ENCODE results near the gene OCEL1.

The OCEL1 gene

DNA sequence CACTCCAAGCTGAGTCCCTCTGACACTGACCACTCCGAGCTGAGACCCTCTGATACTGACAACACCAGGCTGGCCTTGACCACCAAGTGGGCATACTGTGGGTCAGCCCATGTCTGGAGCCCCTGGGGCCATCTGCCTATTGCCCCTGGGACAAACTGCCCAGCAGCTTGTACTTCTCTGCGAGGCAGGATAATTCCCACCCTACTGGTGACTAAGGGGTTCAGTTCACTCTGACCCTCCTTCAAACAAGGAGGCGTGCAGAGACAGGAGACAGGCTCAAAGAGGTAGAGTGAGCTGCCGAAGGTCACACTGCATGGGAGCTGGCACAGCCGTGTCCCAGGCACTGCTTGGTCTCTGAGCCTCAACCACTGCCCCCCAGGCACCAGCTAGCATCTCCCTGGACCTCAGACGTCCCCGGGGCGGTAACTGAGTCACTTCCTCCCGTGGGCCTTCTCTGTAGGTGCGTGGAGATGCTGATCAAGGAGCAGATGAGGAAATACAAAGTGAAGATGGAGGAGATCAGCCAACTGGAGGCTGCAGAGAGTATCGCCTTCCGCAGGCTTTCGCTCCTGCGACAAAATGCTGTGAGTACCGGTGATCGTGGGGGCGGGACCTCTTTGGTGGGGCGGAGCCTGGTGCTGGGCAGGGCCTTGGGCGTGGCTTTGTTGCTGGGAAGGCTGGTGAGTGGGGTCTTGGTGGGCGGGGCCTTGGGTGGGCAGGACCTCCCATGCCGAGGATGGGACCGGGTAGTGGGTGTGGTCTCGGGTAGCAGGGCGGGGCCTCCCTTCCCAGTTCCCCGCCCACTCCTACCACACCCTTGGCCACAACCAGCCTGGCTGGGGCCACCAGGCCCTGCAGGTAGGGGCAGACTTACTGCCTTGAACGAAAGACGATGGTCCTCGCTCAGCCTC, 16.6 kb upstream of the OCEL1 start:
- TF ChIP-seq, protein P1, sequence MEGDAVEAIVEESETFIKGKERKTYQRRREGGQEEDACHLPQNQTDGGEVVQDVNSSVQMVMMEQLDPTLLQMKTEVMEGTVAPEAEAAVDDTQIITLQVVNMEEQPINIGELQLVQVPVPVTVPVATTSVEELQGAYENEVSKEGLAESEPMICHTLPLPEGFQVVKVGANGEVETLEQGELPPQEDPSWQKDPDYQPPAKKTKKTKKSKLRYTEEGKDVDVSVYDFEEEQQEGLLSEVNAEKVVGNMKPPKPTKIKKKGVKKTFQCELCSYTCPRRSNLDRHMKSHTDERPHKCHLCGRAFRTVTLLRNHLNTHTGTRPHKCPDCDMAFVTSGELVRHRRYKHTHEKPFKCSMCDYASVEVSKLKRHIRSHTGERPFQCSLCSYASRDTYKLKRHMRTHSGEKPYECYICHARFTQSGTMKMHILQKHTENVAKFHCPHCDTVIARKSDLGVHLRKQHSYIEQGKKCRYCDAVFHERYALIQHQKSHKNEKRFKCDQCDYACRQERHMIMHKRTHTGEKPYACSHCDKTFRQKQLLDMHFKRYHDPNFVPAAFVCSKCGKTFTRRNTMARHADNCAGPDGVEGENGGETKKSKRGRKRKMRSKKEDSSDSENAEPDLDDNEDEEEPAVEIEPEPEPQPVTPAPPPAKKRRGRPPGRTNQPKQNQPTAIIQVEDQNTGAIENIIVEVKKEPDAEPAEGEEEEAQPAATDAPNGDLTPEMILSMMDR (IDR thresholded peaks at IDR 0.05; ENCODE audit: low read depth, low read length, missing control alignments), result no peak
- DNase-seq (ENCODE audit: extremely low read depth, low read depth), result no peak
- no peak overlapping the region for H3K4me3 ChIP-seq (replicated peaks; ENCODE audit: low read depth, low read length)

DNA sequence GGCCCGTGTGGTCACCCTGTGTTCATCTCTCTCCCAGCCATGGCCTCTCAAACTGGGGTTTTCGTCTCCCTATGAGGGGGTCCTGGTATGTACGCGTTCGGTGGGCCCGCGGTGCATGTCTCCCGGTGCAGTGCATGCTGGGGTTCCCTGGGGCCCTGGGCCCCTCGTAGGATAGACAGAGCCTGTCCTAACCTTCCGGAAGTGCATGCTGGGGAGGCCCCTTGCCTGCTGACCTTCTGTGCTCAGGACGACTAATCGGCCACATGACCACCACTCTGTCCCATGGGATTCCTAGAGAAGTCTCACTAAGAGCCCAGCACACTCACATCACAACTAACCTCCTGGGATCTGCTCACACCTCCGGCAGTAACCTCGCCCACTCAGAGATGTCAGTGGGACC, 15.7 kb upstream of the OCEL1 start:
- TF ChIP-seq, protein P1 (IDR thresholded peaks at IDR 0.05; ENCODE audit: low read depth, low read length, missing control alignments), result no peak
- DNase-seq (ENCODE audit: extremely low read depth, low read depth), result no peak
- H3K4me3 ChIP-seq (replicated peaks; ENCODE audit: low read depth, low read length), result no peak overlapping the region

DNA sequence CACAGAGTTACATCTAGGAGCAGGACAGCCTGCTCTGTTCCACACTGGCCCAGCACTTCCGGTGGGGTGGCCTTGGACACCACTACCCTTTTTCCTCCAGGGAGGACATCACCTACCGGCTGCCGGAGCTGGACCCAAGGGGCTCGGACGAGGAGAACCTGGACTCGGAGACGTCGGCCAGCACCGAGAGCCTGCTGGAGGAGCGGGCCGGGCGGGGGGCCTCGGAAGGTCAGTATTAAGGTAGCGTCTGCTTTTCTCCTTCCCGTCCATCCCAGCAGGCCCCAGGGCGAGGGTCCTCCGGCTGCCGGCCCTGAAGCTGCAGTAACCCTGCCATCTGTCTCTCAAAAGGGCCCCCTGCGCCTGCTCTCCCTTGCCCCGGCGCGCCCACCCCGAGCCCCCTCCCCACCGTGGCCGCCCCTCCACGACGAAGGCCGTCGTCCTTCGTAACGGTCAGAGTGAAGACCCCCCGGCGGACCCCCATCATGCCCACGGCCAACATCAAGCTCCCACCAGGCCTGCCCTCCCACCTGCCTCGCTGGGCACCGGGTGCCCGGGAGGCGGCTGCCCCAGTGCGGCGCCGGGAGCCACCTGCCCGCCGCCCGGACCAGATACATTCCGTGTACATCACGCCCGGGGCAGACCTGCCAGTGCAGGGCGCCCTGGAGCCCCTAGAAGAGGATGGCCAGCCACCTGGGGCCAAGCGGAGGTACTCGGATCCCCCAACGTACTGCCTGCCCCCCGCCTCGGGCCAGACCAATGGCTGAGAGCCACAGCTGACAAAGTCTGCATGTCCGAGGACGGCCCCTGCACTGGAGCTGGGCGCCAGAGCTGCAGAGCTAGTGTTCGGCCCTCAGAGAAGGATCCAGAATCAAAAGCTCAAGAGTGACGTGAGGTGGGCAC, 14.2 kb upstream of the OCEL1 start:
- no peak overlapping the region for H3K4me3 ChIP-seq (replicated peaks; ENCODE audit: low read depth, low read length)
- DNase-seq (ENCODE audit: extremely low read depth, low read depth), result no peak
- TF ChIP-seq, protein P1 (IDR thresholded peaks at IDR 0.05; ENCODE audit: low read depth, low read length, missing control alignments), result no peak

DNA sequence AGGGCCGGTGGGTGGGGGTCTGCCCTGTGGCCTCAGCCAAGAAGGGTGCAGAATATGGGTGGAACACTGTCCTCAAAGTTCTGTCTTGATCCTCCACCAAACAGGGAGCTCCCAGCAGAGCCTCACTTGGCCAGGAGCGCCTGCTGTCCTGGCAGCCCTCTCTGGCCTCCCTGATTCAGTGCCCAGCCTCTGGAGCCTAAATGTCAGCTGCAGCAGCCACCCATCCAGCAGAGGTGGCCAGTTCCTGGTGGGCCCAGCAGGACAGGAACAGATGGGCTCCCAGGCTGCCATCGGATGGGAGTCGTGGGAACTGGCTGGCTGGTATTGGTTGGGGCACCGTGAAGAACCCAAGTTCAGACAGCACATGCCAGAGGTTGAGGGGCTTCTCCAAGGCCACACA, 12.7 kb upstream of the OCEL1 start:
- TF ChIP-seq, protein P1 (IDR thresholded peaks at IDR 0.05; ENCODE audit: low read depth, low read length, missing control alignments), result no peak
- DNase-seq (ENCODE audit: extremely low read depth, low read depth), result no peak
- H3K4me3 ChIP-seq (replicated peaks; ENCODE audit: low read depth, low read length), result no peak overlapping the region

DNA sequence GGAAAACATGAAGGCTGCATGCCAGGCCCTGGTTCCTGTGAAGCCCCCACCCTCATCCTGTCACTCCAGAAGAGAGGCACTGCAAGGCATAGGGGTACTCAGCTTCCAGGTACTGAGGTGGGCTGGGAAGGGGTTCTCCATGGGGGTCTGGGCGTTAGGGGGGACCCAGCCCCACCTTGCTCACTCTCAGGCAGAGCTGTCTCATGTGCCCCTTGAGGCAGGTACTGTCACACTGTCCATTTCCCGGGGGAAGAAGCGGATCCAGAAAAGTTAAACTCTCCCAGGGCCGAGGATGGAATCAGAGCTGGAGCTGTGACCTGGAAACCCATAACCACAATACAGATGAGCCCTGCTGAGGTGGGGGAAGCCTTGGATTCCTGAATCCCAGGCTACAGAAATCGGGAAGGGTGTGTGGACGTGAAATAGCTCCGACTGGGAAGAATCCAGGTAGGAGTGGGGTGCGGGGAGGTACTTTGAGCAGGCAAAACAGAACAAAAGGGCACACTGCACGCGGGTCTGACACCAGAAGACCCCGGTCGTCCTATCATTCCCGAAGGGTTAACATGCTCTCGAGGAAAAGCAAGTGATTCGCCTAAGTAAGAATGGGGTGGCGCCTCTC, 11.4 kb upstream of the OCEL1 start:
- DNase-seq (ENCODE audit: extremely low read depth, low read depth), result no peak
- peak overlapping the region; percentile 48 for H3K4me3 ChIP-seq (replicated peaks; ENCODE audit: low read depth, low read length)
- TF ChIP-seq, protein P1 (IDR thresholded peaks at IDR 0.05; ENCODE audit: low read depth, low read length, missing control alignments), result no peak

DNA sequence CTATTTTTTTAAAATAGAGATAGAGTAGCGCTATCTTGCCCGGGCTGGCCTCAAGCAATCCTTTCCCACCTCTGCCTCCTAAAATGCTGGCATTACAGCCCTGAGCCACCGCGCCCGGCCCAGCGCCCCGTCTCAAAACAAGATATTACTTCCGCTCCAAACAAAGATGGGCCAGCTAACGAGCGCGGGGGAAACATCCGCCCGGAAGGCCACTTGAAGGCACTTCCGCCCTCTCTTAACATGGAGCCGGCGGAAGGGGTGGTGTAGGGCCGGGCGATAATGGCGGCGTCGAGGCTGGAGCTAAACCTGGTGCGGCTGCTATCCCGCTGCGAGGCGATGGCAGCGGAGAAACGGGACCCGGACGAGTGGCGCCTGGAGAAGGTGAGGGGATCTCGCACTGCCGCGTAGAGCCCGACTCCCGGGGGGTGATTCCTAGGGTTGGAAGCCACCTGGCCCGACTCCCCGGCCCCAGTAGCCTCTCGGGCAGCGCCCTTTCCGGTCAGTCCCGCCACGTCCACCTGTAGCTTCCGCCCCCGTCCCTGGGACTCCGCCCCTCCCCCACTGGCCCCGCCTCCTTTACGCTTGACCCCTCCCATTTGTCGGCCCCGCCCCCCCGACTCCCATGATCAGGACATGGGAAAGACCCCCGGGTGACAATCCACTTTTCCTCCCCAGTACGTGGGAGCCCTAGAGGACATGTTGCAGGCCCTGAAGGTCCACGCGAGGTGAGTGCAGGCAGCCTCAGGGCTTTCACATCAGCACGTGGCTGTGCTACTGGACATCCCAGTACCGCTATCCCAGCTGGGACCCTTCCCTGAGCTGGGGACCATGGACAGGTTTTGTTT, 10.7 kb upstream of the OCEL1 start, which contains the start of gene USE1:
USE1 (plus strand) TSS at position 231 of the 845 bp plus-strand sequence; CDS start at position 280, 49 bp downstream.
- peak; percentile 74 for DNase-seq (ENCODE audit: extremely low read depth, low read depth)
- peak within 1 kb of the TSS; percentile 48 for H3K4me3 ChIP-seq (replicated peaks; ENCODE audit: low read depth, low read length)
- TF ChIP-seq, protein P1 (IDR thresholded peaks at IDR 0.05; ENCODE audit: low read depth, low read length, missing control alignments), result no peak
